Measurements from ENCODE around the gene NUBP2.

NUBP2 gene

GRCh38 chr16:1745181-1745899, 37.4 kb upstream of the NUBP2 start:
- Histone ChIP-seq H3K4me2 (ENCODE audit: low read length) (peak overlapping the region; percentile 29), H2AFZ (ENCODE audit: insufficient read depth, low read length, poor library complexity) (no peak overlapping the region), H4K8ac (ENCODE audit: low read depth, low read length) (peak overlapping the region; percentile 72), H2BK5ac (ENCODE audit: low read depth, low read length, poor library complexity) (peak overlapping the region; percentile 90), H3K27me3 (ENCODE audit: insufficient read depth, low read length) (no peaks in the 10 kb centered on the region), H2AK5ac (ENCODE audit: low read length) (peak overlapping the region; percentile 93), H2BK12ac (ENCODE audit: low read length) (peak overlapping the region; percentile 79), H3K4ac (ENCODE audit: low read depth, low read length) (peak overlapping the region; percentile 40), H4K12ac (ENCODE audit: low read depth, low read length) (peak overlapping the region; percentile 2), H3K36me3 (ENCODE audit: control insufficient read depth in 1 of 2, insufficient read depth in 2 of 2, low read length in 2 of 2) (peaks cover 45% of the 10 kb centered on the region in 2 experiments), H2BK120ac (ENCODE audit: insufficient read depth, low read length, poor library complexity) (peak overlapping the region; percentile 92), H3K27ac (ENCODE audit: low read depth, low read length) (peak overlapping the region; percentile 99), H3K23ac (ENCODE audit: low read length) (no peak overlapping the region), H3K79me1 (ENCODE audit: low read length) (peaks cover 20% of the 10 kb centered on the region), H3K9ac (ENCODE audit: low read length) (no peak overlapping the region), H3K9me3 (ENCODE audit: insufficient read depth, low read depth, low read length) (peaks cover 10% of the 10 kb centered on the region), H3K18ac (ENCODE audit: low read length) (peak overlapping the region; percentile 88), H3K4me3 (ENCODE audit: low read depth, low read length) (no peak overlapping the region), H3K4me1 (ENCODE audit: control insufficient read depth in 1 of 2, insufficient read depth in 2 of 2, low read length in 2 of 2) (peaks cover 26 to 32% of the 10 kb centered on the region in 2 experiments), H3K79me2 (ENCODE audit: control insufficient read depth, insufficient read depth, low read length, poor library complexity) (peaks cover 15% of the 10 kb centered on the region), H3K14ac (ENCODE audit: low read length) (peak overlapping the region; percentile 81), H4K91ac (ENCODE audit: low read depth, low read length) (peak overlapping the region; percentile 93)
- WGBS (ENCODE audit: extremely low coverage, insufficient coverage, insufficient read length), result no CpG with 5 or more reads among the region's 25 CpGs
- DNase-seq, result peak; percentile 86 to 88

GRCh38 chr16:1745900-1746692, 36.7 kb upstream of the NUBP2 start:
- peak overlapping the region; percentile 88 for H3K18ac ChIP-seq (ENCODE audit: low read length)
- H3K27ac ChIP-seq (ENCODE audit: low read depth, low read length), result peak overlapping the region; percentile 99
- peaks cover 41% of the 10 kb centered on the region in 2 experiments for H3K36me3 ChIP-seq (ENCODE audit: control insufficient read depth in 1 of 2, insufficient read depth in 2 of 2, low read length in 2 of 2)
- H2AK5ac ChIP-seq (ENCODE audit: low read length), result peak overlapping the region; percentile 93
- no peak overlapping the region for H3K23ac ChIP-seq (ENCODE audit: low read length)
- H3K9ac ChIP-seq (ENCODE audit: low read length), result no peak overlapping the region
- H3K14ac ChIP-seq (ENCODE audit: low read length), result peak overlapping the region; percentile 82
- no peak overlapping the region for H3K4me3 ChIP-seq (ENCODE audit: low read depth, low read length)
- no peak overlapping the region for H2AFZ ChIP-seq (ENCODE audit: insufficient read depth, low read length, poor library complexity)
- H2BK12ac ChIP-seq (ENCODE audit: low read length), result peak overlapping the region; percentile 79
- H3K27me3 ChIP-seq (ENCODE audit: insufficient read depth, low read length), result no peaks in the 10 kb centered on the region
- H3K4ac ChIP-seq (ENCODE audit: low read depth, low read length), result peak overlapping the region; percentile 40
- H3K4me1 ChIP-seq (ENCODE audit: control insufficient read depth in 1 of 2, insufficient read depth in 2 of 2, low read length in 2 of 2), result peaks cover 26 to 32% of the 10 kb centered on the region in 2 experiments
- H4K91ac ChIP-seq (ENCODE audit: low read depth, low read length), result peak overlapping the region; percentile 93
- peaks cover 20% of the 10 kb centered on the region for H3K79me1 ChIP-seq (ENCODE audit: low read length)
- no CpG with 5 or more reads among the region's 29 CpGs for WGBS (ENCODE audit: extremely low coverage, insufficient coverage, insufficient read length)
- peak overlapping the region; percentile 24 for H4K12ac ChIP-seq (ENCODE audit: low read depth, low read length)
- peak overlapping the region; percentile 29 for H3K4me2 ChIP-seq (ENCODE audit: low read length)
- H3K9me3 ChIP-seq (ENCODE audit: insufficient read depth, low read depth, low read length), result peaks cover 10% of the 10 kb centered on the region
- peak overlapping the region; percentile 75 for H4K8ac ChIP-seq (ENCODE audit: low read depth, low read length)
- H2BK5ac ChIP-seq (ENCODE audit: low read depth, low read length, poor library complexity), result peak overlapping the region; percentile 90
- peak; percentile 95 to 97 for DNase-seq
- H2BK120ac ChIP-seq (ENCODE audit: insufficient read depth, low read length, poor library complexity), result peak overlapping the region; percentile 92
- peaks cover 15% of the 10 kb centered on the region for H3K79me2 ChIP-seq (ENCODE audit: control insufficient read depth, insufficient read depth, low read length, poor library complexity)

- Histone ChIP-seq H3K79me1 (ENCODE audit: low read length) (peaks cover 20% of the 10 kb centered on the region), H4K91ac (ENCODE audit: low read depth, low read length) (peak overlapping the region; percentile 91)
- no CpG with 5 or more reads among the region's 31 CpGs for WGBS (ENCODE audit: extremely low coverage, insufficient coverage, insufficient read length)
Observed at GRCh38 chr16:1746693-1747195, 36.0 kb upstream of the NUBP2 start.

GRCh38 chr16:1747934-1748333, 34.8 kb upstream of the NUBP2 start:
- no peak overlapping the region for H3K18ac ChIP-seq (ENCODE audit: low read length)
- no peak overlapping the region for H2AK5ac ChIP-seq (ENCODE audit: low read length)
- no peak overlapping the region for H2AFZ ChIP-seq (ENCODE audit: insufficient read depth, low read length, poor library complexity)
- peak overlapping the region; percentile 23 for H2BK12ac ChIP-seq (ENCODE audit: low read length)
- no peak overlapping the region for H3K4me3 ChIP-seq (ENCODE audit: low read depth, low read length)
- H3K27me3 ChIP-seq (ENCODE audit: insufficient read depth, low read length), result no peaks in the 10 kb centered on the region
- peaks cover 15% of the 10 kb centered on the region for H3K79me2 ChIP-seq (ENCODE audit: control insufficient read depth, insufficient read depth, low read length, poor library complexity)
- peaks cover 20% of the 10 kb centered on the region for H3K79me1 ChIP-seq (ENCODE audit: low read length)
- no peak overlapping the region for H3K27ac ChIP-seq (ENCODE audit: low read depth, low read length)
- no peak overlapping the region for H2BK5ac ChIP-seq (ENCODE audit: low read depth, low read length, poor library complexity)
- H4K12ac ChIP-seq (ENCODE audit: low read depth, low read length), result no peak overlapping the region
- H3K4me2 ChIP-seq (ENCODE audit: low read length), result no peak overlapping the region
- H2BK120ac ChIP-seq (ENCODE audit: insufficient read depth, low read length, poor library complexity), result no peak overlapping the region
- peaks cover 53 to 54% of the 10 kb centered on the region in 2 experiments for H3K36me3 ChIP-seq (ENCODE audit: control insufficient read depth in 1 of 2, insufficient read depth in 2 of 2, low read length in 2 of 2)
- H3K14ac ChIP-seq (ENCODE audit: low read length), result no peak overlapping the region
- no peak overlapping the region for H3K9ac ChIP-seq (ENCODE audit: low read length)
- DNase-seq, result no peak
- H3K4me1 ChIP-seq (ENCODE audit: control insufficient read depth in 1 of 2, insufficient read depth in 2 of 2, low read length in 2 of 2), result peaks cover 26 to 32% of the 10 kb centered on the region in 2 experiments
- H3K4ac ChIP-seq (ENCODE audit: low read depth, low read length), result no peak overlapping the region
- no CpG with 5 or more reads among the region's 11 CpGs for WGBS (ENCODE audit: extremely low coverage, insufficient coverage, insufficient read length)
- H4K91ac ChIP-seq (ENCODE audit: low read depth, low read length), result no peak overlapping the region
- no peak overlapping the region for H3K23ac ChIP-seq (ENCODE audit: low read length)
- H4K8ac ChIP-seq (ENCODE audit: low read depth, low read length), result no peak overlapping the region
- H3K9me3 ChIP-seq (ENCODE audit: insufficient read depth, low read depth, low read length), result peaks cover 5% of the 10 kb centered on the region

More at GRCh38 chr16:1746693-1747195, 36.0 kb upstream of the NUBP2 start:
- Histone ChIP-seq H3K14ac (ENCODE audit: low read length) (peak overlapping the region; percentile 82), H3K79me2 (ENCODE audit: control insufficient read depth, insufficient read depth, low read length, poor library complexity) (peaks cover 15% of the 10 kb centered on the region), H2BK120ac (ENCODE audit: insufficient read depth, low read length, poor library complexity) (peak overlapping the region; percentile 89), H4K8ac (ENCODE audit: low read depth, low read length) (peak overlapping the region; percentile 75), H3K27ac (ENCODE audit: low read depth, low read length) (peak overlapping the region; percentile 99), H3K4me2 (ENCODE audit: low read length) (no peak overlapping the region), H3K9ac (ENCODE audit: low read length) (no peak overlapping the region), H3K23ac (ENCODE audit: low read length) (no peak overlapping the region), H2AK5ac (ENCODE audit: low read length) (peak overlapping the region; percentile 61), H3K18ac (ENCODE audit: low read length) (peak overlapping the region; percentile 72), H3K4ac (ENCODE audit: low read depth, low read length) (peak overlapping the region; percentile 6), H2AFZ (ENCODE audit: insufficient read depth, low read length, poor library complexity) (no peak overlapping the region), H4K12ac (ENCODE audit: low read depth, low read length) (peak overlapping the region; percentile 24), H2BK5ac (ENCODE audit: low read depth, low read length, poor library complexity) (peak overlapping the region; percentile 51), H3K4me1 (ENCODE audit: control insufficient read depth in 1 of 2, insufficient read depth in 2 of 2, low read length in 2 of 2) (peaks cover 26 to 32% of the 10 kb centered on the region in 2 experiments), H2BK12ac (ENCODE audit: low read length) (peak overlapping the region; percentile 62), H3K9me3 (ENCODE audit: insufficient read depth, low read depth, low read length) (peaks cover 7% of the 10 kb centered on the region), H3K36me3 (ENCODE audit: control insufficient read depth in 1 of 2, insufficient read depth in 2 of 2, low read length in 2 of 2) (peaks cover 45 to 46% of the 10 kb centered on the region in 2 experiments), H3K4me3 (ENCODE audit: low read depth, low read length) (no peak overlapping the region), H3K27me3 (ENCODE audit: insufficient read depth, low read length) (no peaks in the 10 kb centered on the region)
- DNase-seq, result peak; percentile 92 to 96

All from trophoblast cell (in vitro differentiated cells and primary cell).